Memory B cell (primary cell): Measurements from ENCODE around the gene SERPINA3.
"Not testable (repeated sequence)": the region's sequence is repeated elsewhere in the genome, so short reads cannot be mapped to it uniquely, and the experiment has no call there.

Source experiments
- ATAC-seq: fragments of 150-1000 bp; cut with Tn5 transposase; 2 replicates; pipeline ENCODE4 v1.10.0; 2021; ENCODE audit warnings: low read depth, mild to moderate bottlenecking, moderate library complexity
- DNase-seq, 2 donors: peaks; one replicate each; pipeline ENCODE4 v3.0.0; 2022; ENCODE audit warnings: low spot score in 2 of 2
- H3K27ac Mint-ChIP-seq: one replicate; pipeline ENCODE4 v1.8.0; 2022; ENCODE audit warnings: mild to moderate bottlenecking, moderate library complexity, mixed read lengths
- H3K27me3 Mint-ChIP-seq: one replicate; pipeline ENCODE4 v1.8.0; 2022; ENCODE audit warnings: mixed read lengths
- H3K36me3 Mint-ChIP-seq: one replicate; pipeline ENCODE4 v1.8.0; 2022; ENCODE audit warnings: mild to moderate bottlenecking, mixed read lengths
- H3K4me1 Mint-ChIP-seq: one replicate; pipeline ENCODE4 v1.8.0; 2022; ENCODE audit warnings: mixed read lengths
- H3K4me3 Mint-ChIP-seq: one replicate; pipeline ENCODE4 v1.8.0; 2022; ENCODE audit warnings: mild to moderate bottlenecking, moderate library complexity, mixed read lengths
- H3K9me3 Mint-ChIP-seq: one replicate; pipeline ENCODE4 v1.8.0; 2022; ENCODE audit warnings: mixed read lengths

SERPINA3 gene

GRCh38 chr14:94594441-94594840, 17.8 kb upstream of the SERPINA3 start:
- DNase-seq, result no peak
- Mint-ChIP-seq H3K27me3 (no peaks in the 10 kb centered on the region), H3K36me3 (no peaks in the 10 kb centered on the region), H3K4me1 (no peaks in the 10 kb centered on the region), H3K4me3 (no peak overlapping the region), H3K27ac (no peak overlapping the region), H3K9me3 (peaks cover 8% of the 10 kb centered on the region)
- ATAC-seq, result no peak

- Mint-ChIP-seq H3K36me3 (no peaks in the 10 kb centered on the region), H3K4me3 (no peak overlapping the region), H3K27me3 (peaks cover under 1% of the 10 kb centered on the region), H3K4me1 (no peaks in the 10 kb centered on the region), H3K27ac (no peak overlapping the region), H3K9me3 (peaks cover 8% of the 10 kb centered on the region)
- no peak for DNase-seq
- no peak for ATAC-seq
Measured at GRCh38 chr14:94595912-94596311, 16.3 kb upstream of the SERPINA3 start.

- Mint-ChIP-seq H3K4me1 (no peaks in the 10 kb centered on the region), H3K27ac (no peak overlapping the region)
Measured at GRCh38 chr14:94596361-94596760, 15.8 kb upstream of the SERPINA3 start.

GRCh38 chr14:94597788-94598187, 14.4 kb upstream of the SERPINA3 start:
- DNase-seq (no peak), ATAC-seq (no peak)
- H3K4me1 Mint-ChIP-seq, result no peaks in the 10 kb centered on the region
- no peak overlapping the region for H3K4me3 Mint-ChIP-seq
- H3K27me3 Mint-ChIP-seq, result peaks cover 3% of the 10 kb centered on the region
- no peak overlapping the region for H3K27ac Mint-ChIP-seq
- no peaks in the 10 kb centered on the region for H3K36me3 Mint-ChIP-seq
- peaks cover 3% of the 10 kb centered on the region for H3K9me3 Mint-ChIP-seq

More at GRCh38 chr14:94596361-94596760, 15.8 kb upstream of the SERPINA3 start:
- ATAC-seq (no peak), DNase-seq (no peak)
- Mint-ChIP-seq H3K27me3 (peaks cover 3% of the 10 kb centered on the region), H3K36me3 (no peaks in the 10 kb centered on the region), H3K4me3 (no peak overlapping the region), H3K9me3 (peaks cover 5% of the 10 kb centered on the region)

- ATAC-seq (no peak), DNase-seq (no peak)
- Mint-ChIP-seq H3K4me3 (no peak overlapping the region), H3K9me3 (peaks cover 3% of the 10 kb centered on the region), H3K36me3 (no peaks in the 10 kb centered on the region), H3K4me1 (no peaks in the 10 kb centered on the region), H3K27ac (no peak overlapping the region), H3K27me3 (peaks cover 3% of the 10 kb centered on the region)
Measured at GRCh38 chr14:94598506-94598815, 13.7 kb upstream of the SERPINA3 start.

- H3K9me3 Mint-ChIP-seq, result peaks cover 3% of the 10 kb centered on the region
- DNase-seq, result no peak
- ATAC-seq, result no peak
- H3K27me3 Mint-ChIP-seq, result peaks cover 3% of the 10 kb centered on the region
- H3K27ac Mint-ChIP-seq, result no peak overlapping the region
- no peaks in the 10 kb centered on the region for H3K36me3 Mint-ChIP-seq
- no peaks in the 10 kb centered on the region for H3K4me1 Mint-ChIP-seq
- H3K4me3 Mint-ChIP-seq, result no peak overlapping the region
Measured at GRCh38 chr14:94598816-94599655, 13.2 kb upstream of the SERPINA3 start.

GRCh38 chr14:94599656-94600004, 12.6 kb upstream of the SERPINA3 start:
- Mint-ChIP-seq H3K9me3 (peaks cover 3% of the 10 kb centered on the region), H3K36me3 (no peaks in the 10 kb centered on the region), H3K4me3 (no peak overlapping the region), H3K27me3 (peaks cover 3% of the 10 kb centered on the region), H3K27ac (no peak overlapping the region), H3K4me1 (no peaks in the 10 kb centered on the region)
- ATAC-seq (no peak), DNase-seq (no peak)

- ATAC-seq, result no peak
- Mint-ChIP-seq H3K4me1 (no peaks in the 10 kb centered on the region), H3K9me3 (peaks cover 3% of the 10 kb centered on the region), H3K4me3 (no peak overlapping the region), H3K27ac (no peak overlapping the region), H3K36me3 (no peaks in the 10 kb centered on the region), H3K27me3 (peaks cover 3% of the 10 kb centered on the region)
- DNase-seq, result no peak
Measured at GRCh38 chr14:94600148-94600545, 12.0 kb upstream of the SERPINA3 start.

GRCh38 chr14:94601884-94602391, 10.3 kb upstream of the SERPINA3 start:
- DNase-seq (no peak), ATAC-seq (no peak)
- Mint-ChIP-seq H3K4me1 (no peaks in the 10 kb centered on the region), H3K36me3 (no peaks in the 10 kb centered on the region), H3K27me3 (peaks cover 3% of the 10 kb centered on the region), H3K9me3 (peaks cover 3% of the 10 kb centered on the region), H3K4me3 (no peak overlapping the region), H3K27ac (no peak overlapping the region)

- DNase-seq, result no peak
- H3K9me3 Mint-ChIP-seq, result peaks cover 7% of the 10 kb centered on the region
- H3K27me3 Mint-ChIP-seq, result peaks cover 3% of the 10 kb centered on the region
- ATAC-seq, result no peak
- no peaks in the 10 kb centered on the region for H3K36me3 Mint-ChIP-seq
- H3K27ac Mint-ChIP-seq, result no peak overlapping the region
- no peaks in the 10 kb centered on the region for H3K4me1 Mint-ChIP-seq
- H3K4me3 Mint-ChIP-seq, result no peak overlapping the region
Measured at GRCh38 chr14:94602722-94603121, 9.5 kb upstream of the SERPINA3 start.

- Mint-ChIP-seq H3K36me3 (no peaks in the 10 kb centered on the region), H3K4me1 (no peaks in the 10 kb centered on the region)
Measured at GRCh38 chr14:94605361-94605760, 6.8 kb upstream of the SERPINA3 start.

GRCh38 chr14:94608966-94609365, 3.2 kb upstream of the SERPINA3 start:
- not testable (repeated sequence) for H3K27ac Mint-ChIP-seq, H3K27me3 Mint-ChIP-seq, DNase-seq, H3K36me3 Mint-ChIP-seq, H3K4me3 Mint-ChIP-seq, ATAC-seq, H3K9me3 Mint-ChIP-seq, H3K4me1 Mint-ChIP-seq

More at GRCh38 chr14:94605361-94605760, 6.8 kb upstream of the SERPINA3 start:
- ATAC-seq, result no peak
- Mint-ChIP-seq H3K27ac (no peak overlapping the region), H3K27me3 (peaks cover 3% of the 10 kb centered on the region), H3K4me3 (no peak overlapping the region), H3K9me3 (peaks cover 8% of the 10 kb centered on the region)
- no peak for DNase-seq

- ATAC-seq (no peak), DNase-seq (no peak)
- Mint-ChIP-seq H3K4me3 (no peak overlapping the region), H3K4me1 (no peaks in the 10 kb centered on the region), H3K36me3 (no peaks in the 10 kb centered on the region), H3K27ac (no peak overlapping the region), H3K9me3 (peaks cover 5% of the 10 kb centered on the region), H3K27me3 (no peaks in the 10 kb centered on the region)
Measured at GRCh38 chr14:94611179-94611578, 1.0 kb upstream of the SERPINA3 start.

GRCh38 chr14:94612580-94613554, 676 bp downstream of the SERPINA3 start:
- DNase-seq, result no peak
- Mint-ChIP-seq H3K27me3 (no peaks in the 10 kb centered on the region), H3K4me3 (no peak overlapping the region), H3K36me3 (no peaks in the 10 kb centered on the region), H3K9me3 (peaks cover 9% of the 10 kb centered on the region), H3K27ac (no peak overlapping the region), H3K4me1 (no peaks in the 10 kb centered on the region)
- ATAC-seq, result no peak
